ENCODE data around the gene SLC30A7. TPM values are rescaled to one million over a fixed set of nuclear protein-coding genes. Genes with fewer than 3 reads are reported as not detected.
A peak's percentile ranks its signal among the peaks of the same experiment; 100 is the strongest.

Gene SLC30A7
- total RNA-seq, 1 donor from 2014 or later: 14.2 TPM

DNA sequence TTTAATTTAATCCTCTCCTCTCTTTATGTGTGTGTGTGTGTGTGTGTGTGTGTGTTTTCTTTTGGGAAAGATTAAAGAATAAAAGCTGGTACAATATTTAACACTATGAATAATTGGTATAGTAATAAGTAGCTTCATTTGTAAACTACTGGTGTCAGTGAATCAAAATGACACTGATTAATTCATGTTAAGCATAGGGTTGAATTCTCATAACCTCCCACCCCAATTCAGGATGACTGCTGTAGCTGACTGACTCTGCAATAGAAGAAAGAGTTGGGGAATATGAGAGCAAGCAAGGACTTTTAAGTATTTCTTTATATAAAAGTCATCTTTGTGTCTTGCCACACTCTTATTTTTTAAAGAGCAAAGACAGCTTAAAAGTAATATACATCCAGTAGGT lies 13.1 kb downstream of the SLC30A7 start:
- Histone ChIP-seq H3K27ac (no peak overlapping the region), H3K4me1 (no peaks in the 10 kb centered on the region), H3K4me3 (no peak overlapping the region), H3K27me3 (no peaks in the 10 kb centered on the region), H3K9me3 (no peaks in the 10 kb centered on the region), H3K36me3 (peaks cover 0 to 52% of the 10 kb centered on the region in 2 donors)
- intact Hi-C loops (cut with DNase I): no loop called here
- no peak for TF ChIP-seq POLR2AphosphoS5 (IDR thresholded peaks at IDR 0.05; ENCODE audit: insufficient read depth in 1 of 2, low read depth in 1 of 2)
- TF ChIP-seq, protein P1, sequence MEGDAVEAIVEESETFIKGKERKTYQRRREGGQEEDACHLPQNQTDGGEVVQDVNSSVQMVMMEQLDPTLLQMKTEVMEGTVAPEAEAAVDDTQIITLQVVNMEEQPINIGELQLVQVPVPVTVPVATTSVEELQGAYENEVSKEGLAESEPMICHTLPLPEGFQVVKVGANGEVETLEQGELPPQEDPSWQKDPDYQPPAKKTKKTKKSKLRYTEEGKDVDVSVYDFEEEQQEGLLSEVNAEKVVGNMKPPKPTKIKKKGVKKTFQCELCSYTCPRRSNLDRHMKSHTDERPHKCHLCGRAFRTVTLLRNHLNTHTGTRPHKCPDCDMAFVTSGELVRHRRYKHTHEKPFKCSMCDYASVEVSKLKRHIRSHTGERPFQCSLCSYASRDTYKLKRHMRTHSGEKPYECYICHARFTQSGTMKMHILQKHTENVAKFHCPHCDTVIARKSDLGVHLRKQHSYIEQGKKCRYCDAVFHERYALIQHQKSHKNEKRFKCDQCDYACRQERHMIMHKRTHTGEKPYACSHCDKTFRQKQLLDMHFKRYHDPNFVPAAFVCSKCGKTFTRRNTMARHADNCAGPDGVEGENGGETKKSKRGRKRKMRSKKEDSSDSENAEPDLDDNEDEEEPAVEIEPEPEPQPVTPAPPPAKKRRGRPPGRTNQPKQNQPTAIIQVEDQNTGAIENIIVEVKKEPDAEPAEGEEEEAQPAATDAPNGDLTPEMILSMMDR (IDR thresholded peaks at IDR 0.05): no peak
- no peak for TF ChIP-seq POLR2A (IDR thresholded peaks at IDR 0.05)
- no peak for DNase-seq (ENCODE audit: extremely low spot score in 2 of 2)

DNA sequence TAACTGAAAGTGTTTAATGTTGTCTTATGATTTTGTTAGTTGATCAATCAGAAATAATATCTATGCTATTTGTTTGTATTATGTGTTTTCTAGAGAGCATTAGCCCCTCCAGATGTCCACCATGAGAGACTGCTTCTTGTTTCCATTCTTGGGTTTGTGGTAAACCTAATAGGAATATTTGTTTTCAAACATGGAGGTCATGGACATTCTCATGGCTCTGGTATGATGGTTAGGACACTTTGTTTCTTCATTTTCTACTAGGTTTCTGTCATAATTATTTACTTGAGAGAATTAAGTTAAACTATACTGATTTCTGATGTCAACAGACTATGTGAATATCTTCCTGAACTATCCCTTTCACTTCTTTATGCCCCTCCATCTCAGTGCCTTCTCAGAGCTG lies 16.1 kb downstream of the SLC30A7 start:
- peaks cover 0 to 47% of the 10 kb centered on the region in 2 donors for H3K36me3 ChIP-seq
- H3K9me3 ChIP-seq: no peaks in the 10 kb centered on the region
- H3K27ac ChIP-seq: no peak overlapping the region
- H3K4me1 ChIP-seq: no peaks in the 10 kb centered on the region
- H3K4me3 ChIP-seq: no peak overlapping the region
- no peak for DNase-seq (ENCODE audit: extremely low spot score in 2 of 2)
- H3K27me3 ChIP-seq: no peaks in the 10 kb centered on the region
- intact Hi-C loops (cut with DNase I): no loop called here
- TF ChIP-seq, protein P1 (IDR thresholded peaks at IDR 0.05): no peak
- TF ChIP-seq POLR2AphosphoS5 (IDR thresholded peaks at IDR 0.05; ENCODE audit: insufficient read depth in 1 of 2, low read depth in 1 of 2) (no peak), POLR2A (IDR thresholded peaks at IDR 0.05) (no peak)

DNA sequence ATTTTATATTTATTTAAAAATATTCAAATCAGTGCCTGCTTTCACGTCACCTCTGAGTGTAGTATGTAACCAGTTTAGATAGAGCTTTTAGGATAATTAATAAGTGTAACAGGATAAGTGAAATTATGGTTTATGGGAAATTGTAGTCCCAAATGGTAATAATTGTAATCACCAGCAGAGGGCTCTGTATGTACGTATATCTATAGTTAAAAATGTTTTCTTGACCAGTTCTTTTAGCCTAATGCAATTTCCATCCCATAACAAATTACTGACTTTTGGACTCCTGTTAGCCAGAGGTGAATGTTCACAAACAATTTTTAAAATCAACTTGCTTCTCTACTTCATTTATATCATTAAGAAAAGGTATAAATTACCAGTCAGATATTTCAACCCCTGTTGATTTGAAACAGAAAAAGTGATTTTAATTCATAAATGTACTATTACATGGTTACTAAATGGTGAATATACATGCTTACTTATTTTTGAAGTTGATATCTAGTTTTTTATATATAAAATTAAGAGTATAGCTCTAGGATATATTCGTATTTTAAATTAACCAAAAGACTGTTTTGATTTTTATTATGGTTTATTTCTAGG lies 25.3 kb downstream of the SLC30A7 start:
- TF ChIP-seq POLR2A (IDR thresholded peaks at IDR 0.05): no peak
- TF ChIP-seq, protein P1 (IDR thresholded peaks at IDR 0.05): peak; percentile 38 to 73 (median 41)
- TF ChIP-seq POLR2AphosphoS5 (IDR thresholded peaks at IDR 0.05; ENCODE audit: insufficient read depth in 1 of 2, low read depth in 1 of 2): peak in 1 of 2 donors; percentile 26
- peaks cover 0 to 13% of the 10 kb centered on the region in 2 donors for H3K36me3 ChIP-seq
- H3K27me3 ChIP-seq: no peaks in the 10 kb centered on the region
- DNase-seq (ENCODE audit: extremely low spot score in 2 of 2): no peak
- H3K4me3 ChIP-seq: no peak overlapping the region
- H3K4me1 ChIP-seq: no peaks in the 10 kb centered on the region
- intact Hi-C loops (cut with DNase I): loop anchor here (10.0 kb wide), 1 partner anchor 374 kb away; no protein-coding TSS in a partner anchor
- no peak overlapping the region for H3K27ac ChIP-seq
- H3K9me3 ChIP-seq: no peaks in the 10 kb centered on the region

DNA sequence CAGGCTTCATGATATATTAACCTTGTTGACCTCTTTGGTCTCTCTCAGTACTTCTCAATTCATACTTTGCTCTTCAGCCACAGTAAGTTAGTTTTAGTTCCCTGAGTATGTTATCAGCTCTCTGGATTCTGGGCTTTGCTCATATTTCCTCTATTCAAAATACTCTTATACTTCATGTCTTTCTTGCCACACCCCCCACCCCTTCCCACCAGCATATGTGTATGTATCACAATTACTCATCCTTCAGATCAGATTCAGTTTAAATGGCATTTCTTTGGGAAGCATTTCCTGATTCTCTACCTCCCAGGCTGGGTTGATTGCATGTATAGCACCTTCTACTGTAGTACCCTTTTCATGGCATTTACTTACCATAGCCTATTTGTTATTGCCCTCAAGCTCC lies 28.3 kb downstream of the SLC30A7 start:
- Histone ChIP-seq H3K27me3 (no peaks in the 10 kb centered on the region), H3K27ac (no peak overlapping the region), H3K36me3 (no peaks in the 10 kb centered on the region), H3K4me3 (no peak overlapping the region), H3K4me1 (peaks cover 7% of the 10 kb centered on the region), H3K9me3 (no peaks in the 10 kb centered on the region)
- intact Hi-C loops (cut with DNase I): loop anchor here (10.0 kb wide), 1 partner anchor 371 kb away; no protein-coding TSS in a partner anchor
- TF ChIP-seq, protein P1 (IDR thresholded peaks at IDR 0.05): no peak
- TF ChIP-seq POLR2A (IDR thresholded peaks at IDR 0.05): no peak
- TF ChIP-seq POLR2AphosphoS5 (IDR thresholded peaks at IDR 0.05; ENCODE audit: insufficient read depth in 1 of 2, low read depth in 1 of 2): no peak
- no peak for DNase-seq (ENCODE audit: extremely low spot score in 2 of 2)

DNA sequence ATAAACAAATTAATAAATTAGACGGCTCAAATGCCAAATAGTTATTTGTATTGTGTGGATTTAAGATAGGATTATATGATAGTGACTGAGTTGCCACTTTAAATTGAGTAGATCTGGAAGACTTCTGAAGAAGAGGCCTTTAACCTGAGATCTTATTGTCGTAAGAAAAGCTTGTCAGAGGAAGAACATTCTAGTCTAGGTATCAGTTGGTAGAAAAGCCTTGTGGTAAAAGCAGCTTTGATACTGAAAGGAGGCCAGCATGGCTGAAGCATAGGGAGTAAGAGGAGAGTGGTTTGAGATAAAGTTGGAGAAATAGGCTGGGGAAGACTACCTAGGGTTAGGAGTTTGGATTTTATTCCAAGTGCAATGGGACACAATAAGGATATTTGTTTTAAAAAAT lies 29.1 kb downstream of the SLC30A7 start:
- Histone ChIP-seq H3K9me3 (no peaks in the 10 kb centered on the region), H3K4me3 (no peak overlapping the region), H3K36me3 (no peaks in the 10 kb centered on the region), H3K27ac (no peak overlapping the region), H3K4me1 (peaks cover 7% of the 10 kb centered on the region), H3K27me3 (no peaks in the 10 kb centered on the region)
- intact Hi-C loops (cut with DNase I): loop anchor here (10.0 kb wide), 1 partner anchor 370 kb away; no protein-coding TSS in a partner anchor
- no peak for DNase-seq (ENCODE audit: extremely low spot score in 2 of 2)
- TF ChIP-seq POLR2AphosphoS5 (IDR thresholded peaks at IDR 0.05; ENCODE audit: insufficient read depth in 1 of 2, low read depth in 1 of 2) (no peak), POLR2A (IDR thresholded peaks at IDR 0.05) (no peak)
- TF ChIP-seq, protein P1 (IDR thresholded peaks at IDR 0.05): no peak
